WTC11 (cell line): ENCODE results near the gene GNAL. TPM values are rescaled to one million over a fixed set of nuclear protein-coding genes. Genes with fewer than 3 reads are reported as not detected.

Source experiments
- ATAC-seq: fragments of 200-7000 bp; cut with Tn5 transposase; 2 replicates; pipeline ENCODE4 v1.10.0; 2021; ENCODE audit warnings: mild to moderate bottlenecking, moderate library complexity
- CTCF ChIA-PET: fragments of 300-600 bp; sonication (Branson Sonifier 250); formaldehyde crosslinking; loops from one replicate; lab custom pipeline; 2021; ENCODE audit warnings: antibody characterized with exemption; lab: Charles Lee
- POLR2A ChIA-PET: fragments of 350-600 bp; sonication (Branson Sonifier 250); formaldehyde crosslinking; loops from one replicate; lab custom pipeline; 2021; ENCODE audit warnings: antibody characterized with exemption; lab: Charles Lee
- DNase-seq: peaks from one replicate; pipeline ENCODE4 v3.0.0; 2021; ENCODE audit warnings: low spot score
- H3K27ac Mint-ChIP-seq: 2 replicates; pipeline ENCODE4 v1.8.0; 2021; ENCODE audit warnings: mixed read lengths
- H3K27me3 Mint-ChIP-seq: 2 replicates; pipeline ENCODE4 v1.8.0; 2021; ENCODE audit warnings: low read depth, mild to moderate bottlenecking, moderate library complexity, mixed read lengths
- H3K36me3 Mint-ChIP-seq: 2 replicates; pipeline ENCODE4 v1.8.0; 2021; ENCODE audit warnings: mixed read lengths
- H3K4me1 Mint-ChIP-seq: 2 replicates; pipeline ENCODE4 v1.8.0; 2022; ENCODE audit warnings: mixed read lengths
- H3K4me3 Mint-ChIP-seq: 2 replicates; pipeline ENCODE4 v1.8.0; 2021; ENCODE audit warnings: mild to moderate bottlenecking, moderate library complexity, mixed read lengths
- H3K9me3 Mint-ChIP-seq: 2 replicates; pipeline ENCODE4 v1.8.0; 2021; ENCODE audit warnings: mixed read lengths
- ATF1 ChIP-seq: sonication (generic); formaldehyde crosslinking; IDR thresholded peaks from 2 replicates; pipeline ENCODE4 v1.8.1; 2023; ENCODE audit warnings: mild to moderate bottlenecking, moderate library complexity, missing genetic modification reagents
- CBFB ChIP-seq: sonication (generic); formaldehyde crosslinking; IDR thresholded peaks from 2 replicates; pipeline ENCODE4 v1.8.1; 2022; ENCODE audit warnings: mild to moderate bottlenecking, low read depth, missing genetic modification reagents
- ETV6 ChIP-seq: sonication (generic); formaldehyde crosslinking; IDR thresholded peaks from 2 replicates; pipeline ENCODE4 v1.8.1; 2022; ENCODE audit warnings: mild to moderate bottlenecking, missing genetic modification reagents
- FOXJ3 ChIP-seq: sonication (generic); formaldehyde crosslinking; IDR thresholded peaks from 2 replicates; pipeline ENCODE4 v1.9.0; 2021; ENCODE audit warnings: missing genetic modification reagents, mild to moderate bottlenecking, borderline replicate concordance
- FOXP1 ChIP-seq: sonication (generic); formaldehyde crosslinking; IDR thresholded peaks from 2 replicates; pipeline ENCODE4 v1.8.0; 2022; ENCODE audit warnings: missing genetic modification reagents, mild to moderate bottlenecking, moderate library complexity, borderline replicate concordance
- GTF2I ChIP-seq: fragments of 250-450 bp; sonication (Bioruptor Pico); conservative IDR thresholded peaks from 2 replicates; pipeline ENCODE4 v1.4.0; 2021; ENCODE audit warnings: mild to moderate bottlenecking
- HMGA2 ChIP-seq: fragments of 250-450 bp; sonication (Bioruptor Pico); IDR thresholded peaks from 2 replicates; pipeline ENCODE4 v1.4.0; 2021; ENCODE audit warnings: mild to moderate bottlenecking, moderate library complexity
- JAZF1 ChIP-seq: fragments of 250-450 bp; sonication (Bioruptor Pico); IDR thresholded peaks from 2 replicates; pipeline ENCODE4 v1.9.0; 2021; ENCODE audit warnings: moderate library complexity, mild to moderate bottlenecking, inconsistent platforms
- KAT7 ChIP-seq: sonication (generic); formaldehyde crosslinking; IDR thresholded peaks from 2 replicates; pipeline ENCODE4 v1.8.1; 2023; ENCODE audit warnings: missing genetic modification reagents, mild to moderate bottlenecking, borderline replicate concordance
- NFATC4 ChIP-seq: fragments of 250-450 bp; sonication (Bioruptor Pico); IDR thresholded peaks from 2 replicates; pipeline ENCODE4 v1.9.0; 2021; ENCODE audit warnings: mild to moderate bottlenecking
- RORB ChIP-seq: fragments of 250-450 bp; sonication (Bioruptor Pico); IDR thresholded peaks from 2 replicates; pipeline ENCODE4 v1.9.0; 2021; ENCODE audit warnings: mild to moderate bottlenecking
- ZNF121 ChIP-seq: sonication (generic); formaldehyde crosslinking; IDR thresholded peaks from 2 replicates; pipeline ENCODE4 v1.8.0; 2023; ENCODE audit warnings: missing genetic modification reagents
- ZNF317 ChIP-seq: sonication (generic); formaldehyde crosslinking; IDR thresholded peaks from 2 replicates; pipeline ENCODE4 v1.8.1; 2023; ENCODE audit warnings: low read depth, mild to moderate bottlenecking, moderate library complexity, missing genetic modification reagents, borderline replicate concordance
- ZNF396 ChIP-seq: fragments of 250-450 bp; sonication (Bioruptor Pico); IDR thresholded peaks from 2 replicates; pipeline ENCODE4 v1.8.0; 2021; ENCODE audit warnings: mild to moderate bottlenecking, moderate library complexity, borderline replicate concordance
- ZNF423 ChIP-seq: fragments of 250-450 bp; sonication (Bioruptor Pico); IDR thresholded peaks from 2 replicates; pipeline ENCODE4 v2.1.2; 2022; ENCODE audit warnings: mild to moderate bottlenecking, moderate library complexity
- total RNA-seq: library from RNA; stranded (reverse); gene quantifications from 3 replicates; pipeline ENCODE4 v1.2.3, GENCODE V29; 2021
- TF ChIP-seq, protein P1 (sequence below): fragments of 200-600 bp; IDR thresholded peaks from 2 replicates; pipeline ENCODE4 v1.8.0; 2022; ENCODE audit warnings: antibody characterized with exemption
- TF ChIP-seq, protein P2 (sequence below): fragments of 250-450 bp; sonication (Bioruptor Pico); IDR thresholded peaks from 2 replicates; pipeline ENCODE4 v1.8.0; 2021; ENCODE audit warnings: mild to moderate bottlenecking
- TF ChIP-seq, protein P3 (sequence below): sonication (generic); formaldehyde crosslinking; IDR thresholded peaks from 2 replicates; pipeline ENCODE4 v1.8.0; 2023; ENCODE audit warnings: missing genetic modification reagents, mild to moderate bottlenecking, borderline replicate concordance
- TF ChIP-seq, protein P4 (sequence below): sonication (generic); formaldehyde crosslinking; IDR thresholded peaks from 2 replicates; pipeline ENCODE4 v1.8.1; 2023; ENCODE audit warnings: mild to moderate bottlenecking, missing genetic modification reagents, borderline replicate concordance
- TF ChIP-seq, protein P5 (sequence below): sonication (generic); formaldehyde crosslinking; IDR thresholded peaks from 2 replicates; pipeline ENCODE4 v1.8.1; 2022; ENCODE audit warnings: low read depth, mild to moderate bottlenecking, moderate library complexity, missing genetic modification reagents, borderline replicate concordance
- TF ChIP-seq, protein P6 (sequence below): fragments of 250-450 bp; sonication (Bioruptor Pico); IDR thresholded peaks from 2 replicates; pipeline ENCODE4 v2.1.2; 2022; ENCODE audit warnings: mild to moderate bottlenecking, moderate library complexity

GNAL gene
- total RNA-seq, 1 experiment from 2014 or later: 22.3 TPM

DNA sequence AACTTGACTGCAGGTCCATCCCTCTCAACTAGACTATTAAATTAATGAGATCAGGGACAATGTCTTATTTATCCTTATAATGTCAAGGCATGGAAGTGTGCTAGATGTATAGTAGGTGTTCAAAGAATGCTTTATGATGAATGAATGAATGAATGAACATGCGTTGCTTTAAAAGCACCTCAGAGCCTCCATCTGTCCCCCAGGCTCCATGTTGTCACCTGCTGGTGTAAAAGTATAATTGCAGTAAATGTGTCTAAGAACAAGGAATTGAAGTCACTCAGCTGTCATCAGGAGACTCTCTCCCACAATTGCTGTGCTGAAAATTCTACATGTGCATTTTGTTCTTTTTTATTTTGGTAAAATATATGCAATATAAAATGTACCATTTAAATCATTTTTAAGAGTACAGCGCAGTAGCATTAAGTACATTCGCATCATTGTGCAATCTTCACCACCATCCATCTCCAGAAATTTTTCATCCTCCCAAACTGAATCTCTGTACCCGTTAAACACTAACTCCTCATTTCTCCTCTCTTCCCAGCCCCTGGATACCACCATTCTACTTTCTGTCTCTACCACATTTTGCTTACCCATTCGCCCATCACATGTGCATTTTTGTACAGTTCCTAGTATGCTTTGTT, 52.6 kb downstream of the GNAL start:
- DNase-seq (no peak), ATAC-seq (peak; percentile 71)
- H3K27me3 Mint-ChIP-seq: no peaks in the 10 kb centered on the region
- no peak for TF ChIP-seq ZNF396 (CRISPR knock-in tag)
- TF ChIP-seq, protein P1, sequence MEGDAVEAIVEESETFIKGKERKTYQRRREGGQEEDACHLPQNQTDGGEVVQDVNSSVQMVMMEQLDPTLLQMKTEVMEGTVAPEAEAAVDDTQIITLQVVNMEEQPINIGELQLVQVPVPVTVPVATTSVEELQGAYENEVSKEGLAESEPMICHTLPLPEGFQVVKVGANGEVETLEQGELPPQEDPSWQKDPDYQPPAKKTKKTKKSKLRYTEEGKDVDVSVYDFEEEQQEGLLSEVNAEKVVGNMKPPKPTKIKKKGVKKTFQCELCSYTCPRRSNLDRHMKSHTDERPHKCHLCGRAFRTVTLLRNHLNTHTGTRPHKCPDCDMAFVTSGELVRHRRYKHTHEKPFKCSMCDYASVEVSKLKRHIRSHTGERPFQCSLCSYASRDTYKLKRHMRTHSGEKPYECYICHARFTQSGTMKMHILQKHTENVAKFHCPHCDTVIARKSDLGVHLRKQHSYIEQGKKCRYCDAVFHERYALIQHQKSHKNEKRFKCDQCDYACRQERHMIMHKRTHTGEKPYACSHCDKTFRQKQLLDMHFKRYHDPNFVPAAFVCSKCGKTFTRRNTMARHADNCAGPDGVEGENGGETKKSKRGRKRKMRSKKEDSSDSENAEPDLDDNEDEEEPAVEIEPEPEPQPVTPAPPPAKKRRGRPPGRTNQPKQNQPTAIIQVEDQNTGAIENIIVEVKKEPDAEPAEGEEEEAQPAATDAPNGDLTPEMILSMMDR: peak; percentile 37; the same call in 1 of the 2 replicates
- H3K9me3 Mint-ChIP-seq: no peaks in the 10 kb centered on the region
- CTCF ChIA-PET: interaction anchor here (0.6 to 4.1 kb wide), 15 partner anchors 9 to 298 kb away, joined by 3 to 25 read pairs (median 4); partner anchors contain the start of gene GNAL
- H3K4me3 Mint-ChIP-seq: no peak overlapping the region
- H3K4me1 Mint-ChIP-seq: peaks cover 36% of the 10 kb centered on the region
- no peak overlapping the region for H3K27ac Mint-ChIP-seq
- POLR2A ChIA-PET: no interaction called here
- no peaks in the 10 kb centered on the region for H3K36me3 Mint-ChIP-seq

DNA sequence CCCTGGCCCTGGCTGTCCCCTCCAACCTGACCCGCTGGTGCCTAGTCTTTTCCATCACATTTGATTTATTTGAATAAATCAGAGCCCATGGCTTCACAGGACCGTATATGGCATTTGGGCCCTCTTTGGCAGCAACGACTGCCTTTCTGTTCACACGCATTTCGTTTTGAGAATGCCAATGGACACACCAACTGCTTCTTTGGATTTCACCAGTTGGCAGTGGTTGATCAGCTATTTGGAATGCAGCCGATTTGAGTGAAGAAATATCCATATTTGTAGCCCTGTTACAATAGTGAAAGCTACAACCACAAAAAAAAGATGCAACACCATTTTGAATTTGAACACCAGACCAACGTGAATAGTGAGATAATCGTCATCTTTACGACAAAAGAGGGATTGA, 56.5 kb downstream of the GNAL start:
- H3K27me3 Mint-ChIP-seq: peaks cover 9% of the 10 kb centered on the region

DNA sequence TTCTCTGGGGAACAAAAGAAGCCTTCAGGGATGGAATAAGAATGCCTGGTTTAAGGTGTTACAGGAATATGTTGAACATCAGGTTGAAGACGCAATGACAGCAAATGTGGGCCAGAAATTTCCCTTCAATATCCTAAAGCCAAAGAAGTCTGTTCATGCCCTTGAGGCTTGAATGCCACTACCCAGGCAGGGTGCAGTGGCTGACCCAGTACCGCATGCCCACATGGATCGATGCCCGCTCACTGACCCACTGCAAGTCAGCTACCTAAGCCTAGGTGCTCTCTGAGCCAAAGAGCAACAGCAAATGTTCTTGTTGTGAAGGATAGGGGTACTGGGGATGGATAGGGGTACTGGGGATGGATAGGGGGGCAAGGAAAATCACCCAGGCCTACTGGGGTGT, 58.2 kb downstream of the GNAL start:
- POLR2A ChIA-PET: no interaction called here
- ATAC-seq (no peak), DNase-seq (no peak)
- Mint-ChIP-seq H3K4me3 (no peak overlapping the region), H3K27me3 (peaks cover 22% of the 10 kb centered on the region), H3K9me3 (no peaks in the 10 kb centered on the region), H3K36me3 (no peaks in the 10 kb centered on the region), H3K4me1 (peaks cover 39% of the 10 kb centered on the region), H3K27ac (no peak overlapping the region)
- CTCF ChIA-PET: interaction anchor here (0.6 kb wide), 1 partner anchor 14 kb away, joined by 3 read pairs; no protein-coding TSS in a partner anchor
- TF ChIP-seq ZNF423 (CRISPR knock-in tag) (no peak), FOXP1 (CRISPR knock-in tag) (no peak), ZNF317 (CRISPR knock-in tag) (no peak), ZNF121 (CRISPR knock-in tag) (no peak)
- TF ChIP-seq, protein P2, sequence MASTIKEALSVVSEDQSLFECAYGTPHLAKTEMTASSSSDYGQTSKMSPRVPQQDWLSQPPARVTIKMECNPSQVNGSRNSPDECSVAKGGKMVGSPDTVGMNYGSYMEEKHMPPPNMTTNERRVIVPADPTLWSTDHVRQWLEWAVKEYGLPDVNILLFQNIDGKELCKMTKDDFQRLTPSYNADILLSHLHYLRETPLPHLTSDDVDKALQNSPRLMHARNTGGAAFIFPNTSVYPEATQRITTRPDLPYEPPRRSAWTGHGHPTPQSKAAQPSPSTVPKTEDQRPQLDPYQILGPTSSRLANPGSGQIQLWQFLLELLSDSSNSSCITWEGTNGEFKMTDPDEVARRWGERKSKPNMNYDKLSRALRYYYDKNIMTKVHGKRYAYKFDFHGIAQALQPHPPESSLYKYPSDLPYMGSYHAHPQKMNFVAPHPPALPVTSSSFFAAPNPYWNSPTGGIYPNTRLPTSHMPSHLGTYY (CRISPR knock-in tag): no peak
- TF ChIP-seq, protein P3, sequence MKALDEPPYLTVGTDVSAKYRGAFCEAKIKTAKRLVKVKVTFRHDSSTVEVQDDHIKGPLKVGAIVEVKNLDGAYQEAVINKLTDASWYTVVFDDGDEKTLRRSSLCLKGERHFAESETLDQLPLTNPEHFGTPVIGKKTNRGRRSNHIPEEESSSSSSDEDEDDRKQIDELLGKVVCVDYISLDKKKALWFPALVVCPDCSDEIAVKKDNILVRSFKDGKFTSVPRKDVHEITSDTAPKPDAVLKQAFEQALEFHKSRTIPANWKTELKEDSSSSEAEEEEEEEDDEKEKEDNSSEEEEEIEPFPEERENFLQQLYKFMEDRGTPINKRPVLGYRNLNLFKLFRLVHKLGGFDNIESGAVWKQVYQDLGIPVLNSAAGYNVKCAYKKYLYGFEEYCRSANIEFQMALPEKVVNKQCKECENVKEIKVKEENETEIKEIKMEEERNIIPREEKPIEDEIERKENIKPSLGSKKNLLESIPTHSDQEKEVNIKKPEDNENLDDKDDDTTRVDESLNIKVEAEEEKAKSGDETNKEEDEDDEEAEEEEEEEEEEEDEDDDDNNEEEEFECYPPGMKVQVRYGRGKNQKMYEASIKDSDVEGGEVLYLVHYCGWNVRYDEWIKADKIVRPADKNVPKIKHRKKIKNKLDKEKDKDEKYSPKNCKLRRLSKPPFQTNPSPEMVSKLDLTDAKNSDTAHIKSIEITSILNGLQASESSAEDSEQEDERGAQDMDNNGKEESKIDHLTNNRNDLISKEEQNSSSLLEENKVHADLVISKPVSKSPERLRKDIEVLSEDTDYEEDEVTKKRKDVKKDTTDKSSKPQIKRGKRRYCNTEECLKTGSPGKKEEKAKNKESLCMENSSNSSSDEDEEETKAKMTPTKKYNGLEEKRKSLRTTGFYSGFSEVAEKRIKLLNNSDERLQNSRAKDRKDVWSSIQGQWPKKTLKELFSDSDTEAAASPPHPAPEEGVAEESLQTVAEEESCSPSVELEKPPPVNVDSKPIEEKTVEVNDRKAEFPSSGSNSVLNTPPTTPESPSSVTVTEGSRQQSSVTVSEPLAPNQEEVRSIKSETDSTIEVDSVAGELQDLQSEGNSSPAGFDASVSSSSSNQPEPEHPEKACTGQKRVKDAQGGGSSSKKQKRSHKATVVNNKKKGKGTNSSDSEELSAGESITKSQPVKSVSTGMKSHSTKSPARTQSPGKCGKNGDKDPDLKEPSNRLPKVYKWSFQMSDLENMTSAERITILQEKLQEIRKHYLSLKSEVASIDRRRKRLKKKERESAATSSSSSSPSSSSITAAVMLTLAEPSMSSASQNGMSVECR: no peak
- TF ChIP-seq, protein P4, sequence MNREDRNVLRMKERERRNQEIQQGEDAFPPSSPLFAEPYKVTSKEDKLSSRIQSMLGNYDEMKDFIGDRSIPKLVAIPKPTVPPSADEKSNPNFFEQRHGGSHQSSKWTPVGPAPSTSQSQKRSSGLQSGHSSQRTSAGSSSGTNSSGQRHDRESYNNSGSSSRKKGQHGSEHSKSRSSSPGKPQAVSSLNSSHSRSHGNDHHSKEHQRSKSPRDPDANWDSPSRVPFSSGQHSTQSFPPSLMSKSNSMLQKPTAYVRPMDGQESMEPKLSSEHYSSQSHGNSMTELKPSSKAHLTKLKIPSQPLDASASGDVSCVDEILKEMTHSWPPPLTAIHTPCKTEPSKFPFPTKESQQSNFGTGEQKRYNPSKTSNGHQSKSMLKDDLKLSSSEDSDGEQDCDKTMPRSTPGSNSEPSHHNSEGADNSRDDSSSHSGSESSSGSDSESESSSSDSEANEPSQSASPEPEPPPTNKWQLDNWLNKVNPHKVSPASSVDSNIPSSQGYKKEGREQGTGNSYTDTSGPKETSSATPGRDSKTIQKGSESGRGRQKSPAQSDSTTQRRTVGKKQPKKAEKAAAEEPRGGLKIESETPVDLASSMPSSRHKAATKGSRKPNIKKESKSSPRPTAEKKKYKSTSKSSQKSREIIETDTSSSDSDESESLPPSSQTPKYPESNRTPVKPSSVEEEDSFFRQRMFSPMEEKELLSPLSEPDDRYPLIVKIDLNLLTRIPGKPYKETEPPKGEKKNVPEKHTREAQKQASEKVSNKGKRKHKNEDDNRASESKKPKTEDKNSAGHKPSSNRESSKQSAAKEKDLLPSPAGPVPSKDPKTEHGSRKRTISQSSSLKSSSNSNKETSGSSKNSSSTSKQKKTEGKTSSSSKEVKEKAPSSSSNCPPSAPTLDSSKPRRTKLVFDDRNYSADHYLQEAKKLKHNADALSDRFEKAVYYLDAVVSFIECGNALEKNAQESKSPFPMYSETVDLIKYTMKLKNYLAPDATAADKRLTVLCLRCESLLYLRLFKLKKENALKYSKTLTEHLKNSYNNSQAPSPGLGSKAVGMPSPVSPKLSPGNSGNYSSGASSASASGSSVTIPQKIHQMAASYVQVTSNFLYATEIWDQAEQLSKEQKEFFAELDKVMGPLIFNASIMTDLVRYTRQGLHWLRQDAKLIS (CRISPR knock-in tag): no peak

More for the DNA sequence above, 56.5 kb downstream of the GNAL start:
- TF ChIP-seq FOXJ3 (CRISPR knock-in tag) (no peak), GTF2I (CRISPR knock-in tag) (no peak), KAT7 (CRISPR knock-in tag) (no peak), JAZF1 (CRISPR knock-in tag) (no peak), HMGA2 (no peak), NFATC4 (CRISPR knock-in tag) (no peak), ETV6 (no peak), ATF1 (CRISPR knock-in tag) (no peak), RORB (no peak), CBFB (CRISPR knock-in tag) (no peak), FOXP1 (CRISPR knock-in tag) (no peak)
- TF ChIP-seq, protein P5, sequence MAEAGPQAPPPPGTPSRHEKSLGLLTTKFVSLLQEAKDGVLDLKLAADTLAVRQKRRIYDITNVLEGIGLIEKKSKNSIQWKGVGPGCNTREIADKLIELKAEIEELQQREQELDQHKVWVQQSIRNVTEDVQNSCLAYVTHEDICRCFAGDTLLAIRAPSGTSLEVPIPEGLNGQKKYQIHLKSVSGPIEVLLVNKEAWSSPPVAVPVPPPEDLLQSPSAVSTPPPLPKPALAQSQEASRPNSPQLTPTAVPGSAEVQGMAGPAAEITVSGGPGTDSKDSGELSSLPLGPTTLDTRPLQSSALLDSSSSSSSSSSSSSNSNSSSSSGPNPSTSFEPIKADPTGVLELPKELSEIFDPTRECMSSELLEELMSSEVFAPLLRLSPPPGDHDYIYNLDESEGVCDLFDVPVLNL (CRISPR knock-in tag): no peak
- TF ChIP-seq, protein P6, sequence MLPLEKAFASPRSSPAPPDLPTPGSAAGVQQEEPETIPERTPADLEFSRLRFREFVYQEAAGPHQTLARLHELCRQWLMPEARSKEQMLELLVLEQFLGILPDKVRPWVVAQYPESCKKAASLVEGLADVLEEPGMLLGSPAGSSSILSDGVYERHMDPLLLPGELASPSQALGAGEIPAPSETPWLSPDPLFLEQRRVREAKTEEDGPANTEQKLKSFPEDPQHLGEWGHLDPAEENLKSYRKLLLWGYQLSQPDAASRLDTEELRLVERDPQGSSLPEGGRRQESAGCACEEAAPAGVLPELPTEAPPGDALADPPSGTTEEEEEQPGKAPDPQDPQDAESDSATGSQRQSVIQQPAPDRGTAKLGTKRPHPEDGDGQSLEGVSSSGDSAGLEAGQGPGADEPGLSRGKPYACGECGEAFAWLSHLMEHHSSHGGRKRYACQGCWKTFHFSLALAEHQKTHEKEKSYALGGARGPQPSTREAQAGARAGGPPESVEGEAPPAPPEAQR (CRISPR knock-in tag): no peak
- Mint-ChIP-seq H3K4me3 (no peak overlapping the region), H3K36me3 (no peaks in the 10 kb centered on the region), H3K4me1 (peaks cover 40% of the 10 kb centered on the region), H3K27ac (no peak overlapping the region), H3K9me3 (no peaks in the 10 kb centered on the region)
- POLR2A ChIA-PET: no interaction called here
- CTCF ChIA-PET: interaction anchor here (1.9 kb wide), 1 partner anchor 12 kb away, joined by 9 read pairs; no protein-coding TSS in a partner anchor
- no peak for DNase-seq
- ATAC-seq: no peak
